Activated naive CD4-positive, alpha-beta T cell treated with anti-CD3 and anti-CD28 coated beads, Interleukin-2, amount 50 U/mL, for 16 hours (primary cell): ENCODE results near the gene FAF1.

Experiments used
- DNase-seq: peaks from one replicate; pipeline ENCODE4 v3.0.0-alpha.2; 2020

Gene FAF1

DNA sequence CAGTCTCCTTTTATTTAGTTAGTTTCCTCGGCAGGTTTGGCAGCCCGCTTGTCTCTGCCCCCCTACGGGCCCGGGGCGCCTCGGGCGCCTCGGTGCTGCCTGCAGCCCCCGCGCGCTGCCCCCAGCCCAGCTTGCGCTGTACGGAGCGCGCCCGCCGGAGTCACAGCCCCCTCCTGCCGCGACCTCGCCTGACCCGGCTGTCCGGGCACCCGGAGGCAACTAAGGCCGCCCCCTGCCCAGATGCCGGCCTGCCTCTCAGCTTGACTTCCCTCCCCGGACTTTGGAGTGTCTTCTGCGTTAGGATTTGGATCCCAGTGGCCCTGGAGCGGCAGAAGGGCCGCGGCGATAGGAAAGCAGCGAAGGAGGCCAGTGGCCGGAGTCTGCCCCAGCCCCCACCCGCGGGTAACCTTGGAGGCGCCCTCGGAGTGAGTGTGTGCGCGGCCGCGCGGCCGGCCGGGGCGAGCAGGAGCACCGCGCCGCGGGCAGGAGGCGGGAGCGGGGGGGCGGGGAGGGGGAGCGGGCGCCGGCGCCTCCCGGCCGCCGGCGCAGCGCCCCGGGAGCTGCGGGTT, 17.6 kb upstream of the FAF1 start:
- DNase-seq = peak; percentile 18

DNA sequence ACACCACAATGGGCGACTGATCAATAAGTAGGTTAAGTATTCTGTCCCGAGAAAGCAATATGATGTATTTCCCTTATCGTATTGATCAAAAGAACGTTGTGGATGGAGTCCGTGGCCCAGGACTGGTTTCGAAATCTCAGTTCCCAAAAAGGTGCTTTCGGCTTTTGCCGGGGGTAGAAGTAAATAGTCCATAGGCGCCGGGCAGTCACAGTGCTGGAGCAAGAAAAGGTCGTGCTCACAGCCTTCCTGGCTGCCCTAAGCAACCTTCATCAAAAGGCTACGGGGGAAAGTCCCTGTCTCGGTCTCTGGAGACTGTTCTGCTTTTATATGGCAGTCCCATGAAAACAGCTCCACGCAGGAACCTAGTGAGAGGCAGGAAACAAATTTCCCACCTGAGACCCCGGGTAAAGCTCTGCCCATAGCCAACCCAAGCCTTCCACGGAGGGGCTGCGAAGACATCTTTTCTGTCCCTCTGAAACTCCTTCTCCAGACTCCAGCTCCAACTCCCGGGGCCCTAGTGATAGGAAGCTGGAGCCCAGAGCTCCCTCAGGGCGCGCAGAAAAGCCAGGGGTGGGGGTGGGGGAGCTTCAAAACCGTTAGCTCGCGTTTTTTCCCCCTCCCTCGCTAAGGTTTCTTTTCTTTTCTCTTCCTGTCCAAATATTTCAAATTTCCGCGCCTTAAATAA, 17.0 kb upstream of the FAF1 start:
- DNase-seq = no peak

DNA sequence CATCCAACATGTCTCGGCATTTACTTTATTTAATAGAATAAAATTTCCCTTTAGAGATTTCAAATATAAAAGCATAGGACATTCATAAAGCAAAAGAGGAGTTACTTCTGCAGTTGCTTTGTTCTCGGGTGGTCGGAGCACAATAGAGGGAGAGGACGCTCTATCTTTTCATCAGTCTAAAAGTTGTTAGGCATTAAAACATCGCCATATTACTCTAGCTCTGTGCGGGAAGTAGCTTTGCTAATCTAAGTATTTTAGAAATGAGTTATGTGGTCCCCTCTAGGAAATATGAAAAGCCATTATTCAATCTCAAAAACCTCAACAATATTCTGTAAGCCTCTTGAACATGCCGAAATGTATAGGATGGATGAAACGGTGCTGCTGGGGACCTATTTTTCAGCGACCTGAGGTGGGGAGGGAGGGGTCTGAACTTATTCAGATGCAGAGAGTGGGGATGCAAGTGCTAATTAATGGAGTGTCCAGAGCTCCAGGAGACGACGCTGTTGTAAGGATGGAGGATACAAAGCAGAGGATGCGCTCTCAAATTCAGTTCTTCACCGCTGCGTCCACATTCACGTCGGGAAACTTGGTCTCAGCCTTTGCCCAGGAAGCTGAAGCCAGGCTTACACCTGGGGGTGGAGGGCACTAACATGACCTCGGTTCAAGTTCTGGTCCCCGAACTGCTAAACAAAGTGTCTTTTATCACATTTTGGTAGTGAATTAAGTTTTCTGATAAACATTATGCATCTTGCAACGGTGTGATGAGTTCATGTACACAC, 16.2 kb upstream of the FAF1 start:
- DNase-seq = no peak

DNA sequence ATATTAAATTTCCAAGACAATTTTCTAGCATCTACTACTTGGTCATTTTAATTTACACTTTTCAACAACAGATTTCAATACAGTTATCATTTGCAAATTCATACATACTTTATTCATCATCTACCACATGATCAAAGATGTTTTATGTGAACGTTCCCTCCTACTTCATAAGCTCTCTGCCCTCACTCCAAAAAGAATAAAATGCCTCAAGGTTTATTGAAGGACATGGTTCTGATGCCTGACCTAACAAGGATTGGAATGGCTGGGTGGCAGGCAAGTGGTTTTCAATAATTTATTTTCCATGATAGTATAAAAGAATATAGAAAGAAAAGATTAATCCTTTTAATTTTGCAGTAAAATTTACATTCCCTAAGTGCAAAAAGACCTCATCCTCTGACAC, 15.4 kb upstream of the FAF1 start:
- no peak for DNase-seq

DNA sequence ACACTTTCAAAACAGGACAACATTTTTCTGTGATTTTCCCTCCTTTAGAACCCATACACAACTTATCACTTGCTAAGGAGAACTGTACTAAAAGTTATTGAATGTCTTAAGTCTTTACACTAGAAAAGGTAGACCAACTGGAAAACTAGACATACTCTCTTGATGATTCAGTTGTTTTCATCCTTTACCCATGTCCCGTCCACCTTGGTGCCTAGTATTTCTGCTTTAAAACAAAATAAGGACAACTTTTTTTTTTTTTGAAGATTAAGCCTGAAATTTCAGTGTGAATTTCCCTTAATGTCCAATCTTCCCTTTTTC, 14.5 kb upstream of the FAF1 start:
- no peak for DNase-seq

DNA sequence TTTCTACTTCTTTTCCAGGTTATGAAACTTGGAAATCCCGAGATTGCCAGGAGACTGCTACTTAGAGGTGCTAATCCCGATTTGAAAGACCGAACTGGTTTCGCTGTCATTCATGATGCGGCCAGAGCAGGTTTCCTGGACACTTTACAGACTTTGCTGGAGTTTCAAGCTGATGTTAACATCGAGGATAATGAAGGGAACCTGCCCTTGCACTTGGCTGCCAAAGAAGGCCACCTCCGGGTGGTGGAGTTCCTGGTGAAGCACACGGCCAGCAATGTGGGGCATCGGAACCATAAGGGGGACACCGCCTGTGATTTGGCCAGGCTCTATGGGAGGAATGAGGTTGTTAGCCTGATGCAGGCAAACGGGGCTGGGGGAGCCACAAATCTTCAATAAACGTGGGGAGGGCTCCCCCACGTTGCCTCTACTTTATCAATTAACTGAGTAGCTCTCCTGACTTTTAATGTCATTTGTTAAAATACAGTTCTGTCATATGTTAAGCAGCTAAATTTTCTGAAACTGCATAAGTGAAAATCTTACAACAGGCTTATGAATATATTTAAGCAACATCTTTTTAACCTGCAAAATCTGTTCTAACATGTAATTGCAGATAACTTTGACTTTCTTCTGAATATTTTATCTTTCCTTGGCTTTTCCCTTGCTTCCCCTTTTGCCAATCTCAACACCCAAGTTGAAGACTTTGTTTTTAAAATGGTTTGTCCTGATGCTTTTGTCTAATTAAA, 14.0 kb upstream of the FAF1 start:
- DNase-seq = no peak

DNA sequence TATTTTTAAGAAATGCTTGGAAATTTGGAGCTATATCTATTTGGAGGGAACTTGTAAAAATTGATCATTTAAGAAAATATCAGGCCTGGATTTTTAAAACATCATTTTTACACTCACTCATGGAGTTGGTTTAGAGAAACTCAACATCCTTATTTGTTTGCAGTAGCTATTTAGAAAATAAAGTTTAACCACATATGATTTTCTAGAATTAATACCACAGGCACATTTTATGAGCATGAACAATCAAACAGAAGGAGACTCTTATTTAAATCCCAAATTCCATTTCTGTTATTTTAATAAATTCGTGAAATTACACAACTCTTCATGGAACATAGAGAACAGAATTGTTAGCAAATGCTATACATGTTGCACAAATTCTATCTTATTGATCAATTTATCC, 13.2 kb upstream of the FAF1 start:
- DNase-seq = no peak

DNA sequence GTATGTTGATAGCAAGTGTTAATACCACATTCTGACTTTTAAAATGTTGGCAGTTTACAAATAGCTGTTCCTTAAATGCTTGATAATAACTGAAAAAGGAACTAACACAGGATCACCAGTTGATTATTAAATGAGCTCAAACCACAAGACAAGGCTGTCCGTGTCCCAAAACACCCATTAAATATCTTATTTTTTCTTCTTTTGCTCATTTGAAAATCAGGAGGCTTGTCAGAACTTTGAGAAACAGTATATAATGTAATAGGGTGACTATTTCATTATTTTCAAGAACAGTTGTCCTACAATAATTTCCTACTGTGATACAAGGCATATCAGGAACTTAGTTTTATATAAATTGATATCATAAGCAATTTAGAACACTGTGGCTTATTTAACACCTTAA, 12.7 kb upstream of the FAF1 start:
- no peak for DNase-seq

DNA sequence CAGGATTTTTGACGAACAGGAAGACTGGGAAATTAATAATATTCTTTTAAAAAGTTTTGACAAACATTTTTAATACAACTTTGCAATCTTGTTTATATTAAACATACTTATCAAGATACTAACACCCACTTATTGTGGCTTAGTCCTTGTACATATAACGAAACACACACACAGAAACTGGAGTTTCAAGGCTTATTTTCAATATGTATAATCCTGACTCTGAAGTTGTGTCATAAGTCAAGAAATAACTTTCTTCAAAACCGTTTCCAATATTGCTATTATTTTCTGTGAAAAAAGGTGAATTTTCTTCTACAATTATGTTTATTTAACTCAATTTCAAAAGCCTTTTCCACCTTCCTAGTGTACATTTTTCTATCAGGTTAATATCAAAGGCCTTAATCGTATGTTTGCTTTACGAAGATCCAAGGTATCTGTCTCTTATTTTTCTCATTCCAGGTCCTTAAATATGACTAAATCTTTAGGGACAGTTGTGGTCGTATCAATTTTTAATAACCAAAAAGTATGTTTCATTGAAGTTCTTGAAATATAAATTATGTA, 11.8 kb upstream of the FAF1 start:
- DNase-seq = no peak

DNA sequence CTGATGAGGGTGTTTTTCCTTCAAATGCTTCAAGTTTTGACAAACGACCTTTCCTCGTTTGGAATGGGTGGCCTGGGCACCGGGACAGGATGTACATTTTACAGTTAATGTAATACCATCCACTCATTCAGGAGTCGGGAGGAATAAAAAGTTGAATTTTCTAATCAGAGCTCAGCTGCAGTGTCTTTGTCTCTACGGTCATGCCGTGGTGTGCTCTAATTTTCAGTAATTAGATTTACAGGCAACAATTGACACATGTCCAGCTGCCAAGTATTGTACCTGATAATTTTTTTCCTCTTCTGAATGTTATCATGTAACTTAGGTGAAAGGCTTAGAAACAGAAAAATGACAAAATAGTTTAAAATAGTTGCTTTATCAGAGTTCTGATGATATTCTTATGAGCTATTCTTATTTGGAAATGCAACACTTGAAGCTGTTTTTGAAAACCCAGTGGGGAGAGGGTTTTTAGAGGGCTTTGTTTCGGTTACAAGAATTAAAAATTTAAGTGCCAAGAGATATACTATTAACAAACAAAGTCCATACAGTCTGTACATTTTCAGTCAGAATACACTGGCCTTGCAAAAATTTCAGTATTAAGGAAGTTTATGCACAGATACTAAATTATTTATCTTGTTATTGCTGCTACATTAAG, 11.0 kb upstream of the FAF1 start:
- DNase-seq = no peak

DNA sequence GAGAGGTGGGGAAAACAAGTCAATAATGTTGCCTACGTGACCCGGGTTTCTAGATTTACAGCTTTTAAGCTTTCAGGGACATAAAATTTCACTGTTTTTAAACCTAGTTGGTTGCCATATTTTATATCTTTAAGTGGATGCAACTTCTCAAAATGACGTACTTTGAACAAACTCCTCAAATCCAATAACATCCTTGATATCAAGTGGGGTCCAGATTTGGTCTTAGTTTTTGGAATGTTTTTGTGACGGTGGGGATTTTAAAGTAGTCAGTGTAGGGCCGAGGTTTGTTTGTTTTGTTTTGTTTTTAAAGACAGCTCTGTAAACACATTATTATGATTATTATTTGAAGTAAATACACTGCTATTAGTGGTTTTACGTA, 10.4 kb upstream of the FAF1 start:
- no peak for DNase-seq

DNA sequence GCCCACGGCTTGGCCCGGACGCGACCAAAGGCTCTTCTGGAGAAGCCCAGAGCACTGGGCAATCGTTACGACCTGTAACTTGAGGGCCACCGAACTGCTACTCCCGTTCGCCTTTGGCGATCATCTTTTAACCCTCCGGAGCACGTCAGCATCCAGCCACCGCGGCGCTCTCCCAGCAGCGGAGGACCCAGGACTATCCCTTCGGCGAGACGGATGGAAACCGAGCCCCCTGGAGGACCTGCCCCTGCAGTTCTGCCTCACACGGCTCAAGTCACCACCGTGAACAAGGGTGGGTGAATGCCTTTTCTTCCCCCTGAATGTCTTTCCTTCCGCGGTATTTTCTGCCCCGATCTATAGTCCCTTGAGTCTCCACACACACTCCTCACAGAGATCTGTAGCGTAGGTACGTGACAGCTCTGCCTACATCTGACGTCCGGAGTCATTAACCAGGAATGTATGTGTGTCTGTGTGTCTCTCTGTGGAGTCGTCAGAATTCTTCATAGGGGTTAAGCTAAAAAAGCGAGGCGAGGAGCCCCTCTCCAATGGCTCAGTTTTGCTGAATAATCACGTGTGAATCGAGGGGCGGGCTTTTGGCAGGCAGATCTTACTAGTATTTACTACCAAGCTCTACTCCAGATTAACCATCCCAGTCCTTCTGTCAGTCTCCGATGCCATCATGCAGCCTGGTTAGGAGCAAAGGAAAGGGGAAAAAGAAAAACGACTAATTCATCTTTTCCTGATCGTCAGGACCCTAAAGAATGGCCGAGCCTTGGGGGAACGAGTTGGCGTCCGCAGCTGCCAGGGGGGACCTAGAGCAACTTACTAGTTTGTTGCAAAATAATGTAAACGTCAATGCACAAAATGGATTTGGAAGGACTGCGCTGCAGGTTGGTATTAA, 9.8 kb upstream of the FAF1 start, which contains the start of gene CDKN2C:
Gene CDKN2C (plus strand): TSS at position 635 of the 898 bp plus-strand sequence. CDS start 124 bp downstream, at position 759.
- peak; percentile 45 for DNase-seq

DNA sequence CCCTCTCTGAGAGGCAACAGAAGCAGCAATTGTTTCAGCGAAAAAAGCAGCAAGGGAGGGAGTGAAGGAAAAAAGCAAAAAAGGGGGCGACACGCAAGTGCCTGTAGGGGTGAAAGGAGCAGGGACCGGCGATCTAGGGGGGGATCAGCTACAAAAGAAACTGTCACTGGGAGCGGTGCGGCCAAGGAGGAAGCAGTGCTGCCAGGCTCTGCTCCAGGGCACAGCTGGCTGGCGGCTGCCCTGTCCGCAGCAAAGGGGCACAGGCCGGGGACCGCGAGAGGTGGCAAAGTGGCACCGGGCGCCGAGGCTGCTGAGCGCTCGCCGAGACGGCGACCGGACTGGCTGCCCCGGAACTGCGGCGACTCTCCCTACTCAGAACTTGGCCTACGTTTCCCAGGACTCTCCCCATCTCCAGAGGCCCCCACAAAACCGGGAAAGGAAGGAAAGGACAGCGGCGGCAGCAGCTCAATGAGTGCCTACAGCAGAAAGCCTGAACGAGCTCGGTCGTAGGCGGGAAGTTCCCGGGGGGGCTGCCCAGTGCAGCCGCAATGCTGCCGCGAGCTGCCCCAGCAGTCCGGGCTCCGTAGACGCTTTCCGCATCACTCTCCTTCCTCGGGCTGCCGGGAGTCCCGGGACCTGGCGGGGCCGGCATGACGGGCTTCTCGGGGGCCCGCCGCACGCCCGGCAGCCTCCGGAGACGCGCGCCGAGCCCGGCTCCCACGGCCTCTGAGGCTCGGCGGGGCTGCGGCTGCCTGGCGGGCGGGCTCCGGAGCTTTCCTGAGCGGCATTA, 8.9 kb upstream of the FAF1 start:
- peak; percentile 35 for DNase-seq

DNA sequence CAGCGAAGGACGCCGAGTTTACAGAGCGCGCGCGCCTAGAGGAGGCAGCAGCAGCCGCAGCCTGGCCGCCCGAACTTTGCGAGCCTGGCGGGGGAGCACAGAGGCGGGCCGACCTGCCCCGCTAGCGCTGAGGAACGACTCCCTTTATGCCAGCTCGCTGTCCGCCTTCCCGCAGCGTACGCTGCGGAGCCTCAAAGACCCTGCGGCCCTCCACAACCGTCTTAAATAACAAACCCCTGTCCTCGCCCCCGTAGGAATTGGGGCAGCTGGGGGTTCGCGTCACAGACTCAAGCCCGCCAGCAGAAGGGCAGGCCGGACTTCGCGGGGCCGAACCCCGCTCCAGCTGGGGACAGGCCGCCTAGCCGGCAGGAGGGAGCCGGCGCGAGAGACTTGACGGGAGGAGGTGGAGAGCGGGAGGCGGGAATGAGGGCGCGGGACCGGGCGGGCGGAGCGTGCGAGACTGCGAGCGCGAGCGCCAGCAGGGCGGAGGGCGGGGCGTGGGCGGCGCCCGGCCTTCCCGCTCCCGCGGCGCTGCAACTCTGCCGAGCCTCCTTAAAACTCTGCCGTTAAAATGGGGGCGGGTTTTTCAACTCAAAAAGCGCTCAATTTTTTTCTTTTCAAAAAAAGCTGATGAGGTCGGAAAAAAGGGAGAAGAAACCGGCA, 8.2 kb upstream of the FAF1 start:
- DNase-seq = peak; percentile 80

DNA sequence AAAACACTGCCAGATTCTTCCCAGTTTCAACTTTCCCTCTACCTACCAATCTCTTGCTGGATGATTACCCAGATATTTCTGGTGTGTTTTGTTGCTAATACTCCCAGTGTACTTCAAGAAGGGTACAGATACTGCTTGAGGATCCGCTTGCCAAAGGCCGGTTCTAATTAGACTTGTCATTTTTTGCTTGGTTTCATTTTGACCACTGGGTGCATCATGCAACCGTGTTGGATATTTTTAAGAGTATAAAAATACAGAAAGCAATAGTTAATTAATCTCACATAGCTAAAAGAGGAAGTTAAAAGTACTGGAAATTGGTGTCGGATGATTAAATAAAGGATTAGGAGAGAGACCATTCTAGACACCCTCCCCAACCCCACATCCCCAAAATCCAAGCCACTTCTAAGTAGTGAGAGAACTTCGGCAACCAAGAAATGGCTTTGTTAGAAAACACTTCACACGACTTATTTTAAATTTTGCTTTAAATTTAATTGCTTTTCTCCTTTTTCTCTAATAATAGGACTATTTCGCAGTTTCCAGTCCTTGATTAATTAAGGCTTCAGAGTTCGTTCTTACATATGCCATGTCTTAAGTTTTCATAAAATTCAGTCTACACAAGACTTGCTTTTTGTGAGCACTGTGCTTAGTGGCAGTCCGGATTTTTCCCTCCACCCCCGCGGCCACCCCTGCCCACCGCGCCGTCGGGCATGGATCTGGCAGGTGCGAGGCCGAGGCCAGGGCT, 7.5 kb upstream of the FAF1 start:
- DNase-seq = no peak

DNA sequence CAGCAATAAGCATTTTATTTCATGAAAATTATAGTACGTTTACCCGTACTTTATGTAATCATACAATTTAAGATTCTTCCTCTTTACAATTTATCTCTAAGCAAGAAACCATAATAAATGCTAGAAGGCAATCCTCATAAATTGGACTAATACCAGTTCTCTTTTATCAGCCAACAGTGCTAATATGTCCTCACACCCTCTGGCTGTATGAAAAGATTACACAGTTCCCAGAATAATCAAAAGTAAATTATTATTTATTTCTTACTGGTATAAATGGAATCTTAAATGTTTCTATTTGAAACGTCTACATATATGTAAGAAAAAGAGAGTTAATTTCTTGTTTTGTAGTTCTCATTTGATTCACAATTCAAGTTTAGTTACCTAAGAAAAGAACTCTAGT, 6.9 kb upstream of the FAF1 start:
- DNase-seq = no peak

DNA sequence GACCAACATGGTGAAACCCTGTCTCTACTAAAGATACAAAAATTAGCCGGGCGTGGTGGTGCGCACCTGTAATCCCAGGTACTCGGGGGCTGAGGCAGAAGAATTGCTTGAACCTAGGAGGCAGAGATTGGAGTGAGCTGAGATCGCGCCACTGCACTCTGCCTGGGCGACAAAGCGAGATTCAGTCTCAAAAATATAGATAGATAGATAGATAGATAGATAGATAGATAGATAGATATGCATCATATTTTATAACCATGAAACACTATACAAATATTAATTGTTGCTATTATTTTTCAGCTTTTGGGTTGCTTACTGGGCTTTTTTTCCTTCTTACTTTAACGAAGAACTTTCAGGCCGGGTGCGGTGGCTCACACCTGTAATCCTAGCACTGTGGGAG, 4.8 kb upstream of the FAF1 start:
- no peak for DNase-seq

DNA sequence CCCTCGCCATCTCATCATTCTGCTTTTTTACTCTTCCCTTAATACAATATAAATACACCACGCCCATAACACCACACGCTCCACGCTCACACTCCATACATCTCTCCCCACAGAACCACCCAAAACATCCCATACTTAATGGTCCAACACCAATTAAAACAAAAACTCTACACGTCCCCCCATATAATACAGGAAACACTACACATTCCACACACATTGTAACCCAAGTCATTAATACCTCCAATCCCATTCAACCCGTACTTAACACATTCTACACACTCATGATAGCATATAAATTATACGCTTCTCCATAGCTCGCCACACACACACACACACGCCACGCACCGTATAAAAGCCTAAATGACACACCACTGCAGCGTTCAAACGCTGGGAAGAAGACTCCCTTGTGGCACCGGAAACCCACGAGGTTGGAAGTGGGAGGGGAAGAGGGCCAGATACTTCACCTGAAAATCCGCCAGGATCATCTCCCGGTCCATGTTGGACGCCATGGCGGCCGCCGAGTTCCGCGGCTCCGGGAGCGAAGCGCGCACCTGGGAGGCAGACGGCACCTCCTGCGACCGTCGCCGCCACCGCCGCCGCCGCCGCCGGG, 659 bp downstream of the FAF1 start:
- no peak for DNase-seq

DNA sequence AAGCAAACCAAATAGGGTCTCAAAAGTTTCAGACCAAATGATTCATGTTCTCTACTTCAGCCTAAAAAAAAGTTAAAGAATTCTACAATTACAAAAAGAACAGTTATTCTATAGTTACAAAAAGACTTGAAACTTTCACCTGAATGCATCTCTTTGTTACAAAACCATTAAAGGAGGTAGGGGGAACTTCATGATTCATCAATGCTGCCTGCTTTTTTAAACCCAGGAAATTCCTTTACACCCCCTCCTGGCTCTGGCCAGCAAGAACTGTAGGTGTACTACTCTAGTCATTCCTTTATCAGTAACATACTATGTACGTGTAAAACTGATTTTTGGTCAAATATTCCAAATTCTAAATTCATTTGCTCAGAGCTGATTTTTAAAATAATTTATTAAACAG, 5.0 kb downstream of the FAF1 start:
- DNase-seq = no peak
